Measurements from ENCODE around the gene ZNF473. TPM values are rescaled to one million over a fixed set of nuclear protein-coding genes. Genes with fewer than 3 reads are reported as not detected.
A peak's percentile ranks its signal among the peaks of the same experiment; 100 is the strongest.
"Not testable (repeated sequence)": the region's sequence is repeated elsewhere in the genome, so short reads cannot be mapped to it uniquely, and the experiment has no call there.

The ZNF473 gene
- total RNA-seq, 2 experiments from 2014 or later, result 2.6 to 2.8 TPM

- DNase-seq; intact Hi-C loops (cut with DNase I, micrococcal nuclease); H3K27ac Mint-ChIP-seq; H3K4me1 Mint-ChIP-seq (ENCODE audit: low read depth); ATAC-seq (ENCODE audit: poor library complexity); H3K27me3 ChIP-seq (ENCODE audit: control insufficient read depth in 1 of 2, insufficient read depth in 2 of 2, low read length in 2 of 2); H3K27me3 Mint-ChIP-seq; POLR2A ChIA-PET; H3K36me3 ChIP-seq (ENCODE audit: insufficient read depth, low read length); H3K4me3 Mint-ChIP-seq; CTCF ChIA-PET; H3K4me1 ChIP-seq (ENCODE audit: insufficient read depth, low read length); H3K27ac ChIP-seq (ENCODE audit: low read depth in 1 of 2, low read length in 2 of 2); H3K36me3 Mint-ChIP-seq (ENCODE audit: low read depth); H3K4me3 ChIP-seq (ENCODE audit: low read length); H3K9me3 Mint-ChIP-seq; H3K9me3 ChIP-seq (ENCODE audit: control insufficient read depth in 1 of 2, insufficient read depth in 1 of 2, low read length in 2 of 2): not testable (repeated sequence)
Measured at GRCh38 chr19:50075644-50076372, 50.0 kb downstream of the ZNF473 start.

GRCh38 chr19:50076581-50077355 is 51.0 kb downstream of the ZNF473 start:
- H3K27me3 ChIP-seq (ENCODE audit: control insufficient read depth in 1 of 2, insufficient read depth in 2 of 2, low read length in 2 of 2); intact Hi-C loops (cut with DNase I, micrococcal nuclease); H3K4me1 Mint-ChIP-seq (ENCODE audit: low read depth); H3K9me3 ChIP-seq (ENCODE audit: control insufficient read depth in 1 of 2, insufficient read depth in 1 of 2, low read length in 2 of 2); ATAC-seq (ENCODE audit: poor library complexity); H3K27me3 Mint-ChIP-seq; H3K4me1 ChIP-seq (ENCODE audit: insufficient read depth, low read length); POLR2A ChIA-PET; H3K27ac Mint-ChIP-seq; H3K4me3 Mint-ChIP-seq; H3K4me3 ChIP-seq (ENCODE audit: low read length); H3K27ac ChIP-seq (ENCODE audit: low read depth in 1 of 2, low read length in 2 of 2); CTCF ChIA-PET; H3K9me3 Mint-ChIP-seq; H3K36me3 Mint-ChIP-seq (ENCODE audit: low read depth); DNase-seq; H3K36me3 ChIP-seq (ENCODE audit: insufficient read depth, low read length): not testable (repeated sequence)

GRCh38 chr19:50079014-50079413 is 53.2 kb downstream of the ZNF473 start:
- H3K36me3 ChIP-seq (ENCODE audit: insufficient read depth, low read length); DNase-seq; H3K27ac Mint-ChIP-seq; H3K4me1 Mint-ChIP-seq (ENCODE audit: low read depth); H3K27me3 Mint-ChIP-seq; H3K4me3 Mint-ChIP-seq; H3K4me3 ChIP-seq (ENCODE audit: low read length); CTCF ChIA-PET; ATAC-seq (ENCODE audit: poor library complexity); H3K9me3 ChIP-seq (ENCODE audit: control insufficient read depth in 1 of 2, insufficient read depth in 1 of 2, low read length in 2 of 2); H3K4me1 ChIP-seq (ENCODE audit: insufficient read depth, low read length); H3K27me3 ChIP-seq (ENCODE audit: control insufficient read depth in 1 of 2, insufficient read depth in 2 of 2, low read length in 2 of 2); POLR2A ChIA-PET; intact Hi-C loops (cut with DNase I, micrococcal nuclease); H3K9me3 Mint-ChIP-seq; H3K27ac ChIP-seq (ENCODE audit: low read depth in 1 of 2, low read length in 2 of 2); H3K36me3 Mint-ChIP-seq (ENCODE audit: low read depth): not testable (repeated sequence)

- H3K27ac ChIP-seq (ENCODE audit: low read depth in 1 of 2, low read length in 2 of 2); H3K4me1 Mint-ChIP-seq (ENCODE audit: low read depth); DNase-seq; H3K4me3 Mint-ChIP-seq; H3K27ac Mint-ChIP-seq; H3K9me3 Mint-ChIP-seq; CTCF ChIA-PET; H3K4me3 ChIP-seq (ENCODE audit: low read length); H3K27me3 Mint-ChIP-seq; intact Hi-C loops (cut with DNase I, micrococcal nuclease); H3K4me1 ChIP-seq (ENCODE audit: insufficient read depth, low read length); H3K27me3 ChIP-seq (ENCODE audit: control insufficient read depth in 1 of 2, insufficient read depth in 2 of 2, low read length in 2 of 2); ATAC-seq (ENCODE audit: poor library complexity); H3K36me3 ChIP-seq (ENCODE audit: insufficient read depth, low read length); POLR2A ChIA-PET; H3K36me3 Mint-ChIP-seq (ENCODE audit: low read depth): not testable (repeated sequence)
- H3K9me3 ChIP-seq (ENCODE audit: control insufficient read depth in 1 of 2, insufficient read depth in 1 of 2, low read length in 2 of 2), result peaks cover 0 to 11% of the 10 kb centered on the region in 2 experiments
Measured at GRCh38 chr19:50084440-50084839, 58.6 kb downstream of the ZNF473 start.

- H3K27me3 ChIP-seq (ENCODE audit: control insufficient read depth in 1 of 2, insufficient read depth in 2 of 2, low read length in 2 of 2); H3K4me1 ChIP-seq (ENCODE audit: insufficient read depth, low read length); H3K36me3 ChIP-seq (ENCODE audit: insufficient read depth, low read length); H3K9me3 Mint-ChIP-seq; H3K4me3 ChIP-seq (ENCODE audit: low read length); H3K4me1 Mint-ChIP-seq (ENCODE audit: low read depth); H3K27ac Mint-ChIP-seq; H3K27me3 Mint-ChIP-seq; CTCF ChIA-PET; intact Hi-C loops (cut with DNase I, micrococcal nuclease); H3K27ac ChIP-seq (ENCODE audit: low read depth in 1 of 2, low read length in 2 of 2); POLR2A ChIA-PET; H3K4me3 Mint-ChIP-seq; ATAC-seq (ENCODE audit: poor library complexity); H3K36me3 Mint-ChIP-seq (ENCODE audit: low read depth); DNase-seq: not testable (repeated sequence)
- H3K9me3 ChIP-seq (ENCODE audit: control insufficient read depth in 1 of 2, insufficient read depth in 1 of 2, low read length in 2 of 2), result peaks cover 0 to 11% of the 10 kb centered on the region in 2 experiments
Measured at GRCh38 chr19:50087153-50087552, 61.3 kb downstream of the ZNF473 start.

GRCh38 chr19:50090706-50091105 is 64.9 kb downstream of the ZNF473 start:
- H3K9me3 ChIP-seq (ENCODE audit: control insufficient read depth in 1 of 2, insufficient read depth in 1 of 2, low read length in 2 of 2); H3K9me3 Mint-ChIP-seq; H3K27me3 ChIP-seq (ENCODE audit: control insufficient read depth in 1 of 2, insufficient read depth in 2 of 2, low read length in 2 of 2); intact Hi-C loops (cut with DNase I, micrococcal nuclease); H3K27ac ChIP-seq (ENCODE audit: low read depth in 1 of 2, low read length in 2 of 2); H3K36me3 Mint-ChIP-seq (ENCODE audit: low read depth); ATAC-seq (ENCODE audit: poor library complexity); H3K4me3 Mint-ChIP-seq; H3K27ac Mint-ChIP-seq; CTCF ChIA-PET; H3K27me3 Mint-ChIP-seq; H3K4me1 ChIP-seq (ENCODE audit: insufficient read depth, low read length); H3K36me3 ChIP-seq (ENCODE audit: insufficient read depth, low read length); H3K4me3 ChIP-seq (ENCODE audit: low read length); POLR2A ChIA-PET; H3K4me1 Mint-ChIP-seq (ENCODE audit: low read depth): not testable (repeated sequence)
- peak in 7 of 14 experiments; percentile 6 to 47 (median 31) for DNase-seq

GRCh38 chr19:50091786-50092185 is 66.0 kb downstream of the ZNF473 start:
- POLR2A ChIA-PET; CTCF ChIA-PET; ATAC-seq (ENCODE audit: poor library complexity); H3K27me3 ChIP-seq (ENCODE audit: control insufficient read depth in 1 of 2, insufficient read depth in 2 of 2, low read length in 2 of 2); H3K9me3 Mint-ChIP-seq; H3K27ac ChIP-seq (ENCODE audit: low read depth in 1 of 2, low read length in 2 of 2); H3K9me3 ChIP-seq (ENCODE audit: control insufficient read depth in 1 of 2, insufficient read depth in 1 of 2, low read length in 2 of 2); H3K36me3 Mint-ChIP-seq (ENCODE audit: low read depth); intact Hi-C loops (cut with DNase I, micrococcal nuclease); DNase-seq; H3K4me3 Mint-ChIP-seq; H3K27me3 Mint-ChIP-seq; H3K4me3 ChIP-seq (ENCODE audit: low read length); H3K4me1 ChIP-seq (ENCODE audit: insufficient read depth, low read length); H3K4me1 Mint-ChIP-seq (ENCODE audit: low read depth); H3K27ac Mint-ChIP-seq; H3K36me3 ChIP-seq (ENCODE audit: insufficient read depth, low read length): not testable (repeated sequence)

All from CD4-positive, alpha-beta T cell (primary cell).